ENCODE results near the gene ITGB3BP.
A peak's percentile ranks its signal among the peaks of the same experiment; 100 is the strongest.

The ITGB3BP gene

DNA sequence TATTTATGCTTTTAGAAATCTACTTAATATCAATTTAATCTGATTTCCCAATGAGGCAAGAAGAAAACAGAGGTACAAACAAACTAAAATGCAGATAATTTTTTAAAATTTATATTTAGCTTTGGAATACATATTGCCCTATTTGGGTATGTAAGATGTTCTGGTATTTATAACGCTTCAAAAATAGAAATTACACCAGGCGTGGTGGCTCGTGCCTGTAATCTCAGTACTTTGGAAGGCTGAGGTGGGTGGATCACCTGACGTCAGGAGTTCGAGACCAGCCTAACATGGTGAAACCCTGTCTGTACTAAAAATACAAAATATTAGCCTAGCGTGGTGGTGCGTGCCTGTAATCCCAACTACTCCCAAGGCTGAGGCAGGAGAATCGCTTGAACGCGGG is 13.3 kb downstream of the ITGB3BP start:
- TF ChIP-seq, protein P1, sequence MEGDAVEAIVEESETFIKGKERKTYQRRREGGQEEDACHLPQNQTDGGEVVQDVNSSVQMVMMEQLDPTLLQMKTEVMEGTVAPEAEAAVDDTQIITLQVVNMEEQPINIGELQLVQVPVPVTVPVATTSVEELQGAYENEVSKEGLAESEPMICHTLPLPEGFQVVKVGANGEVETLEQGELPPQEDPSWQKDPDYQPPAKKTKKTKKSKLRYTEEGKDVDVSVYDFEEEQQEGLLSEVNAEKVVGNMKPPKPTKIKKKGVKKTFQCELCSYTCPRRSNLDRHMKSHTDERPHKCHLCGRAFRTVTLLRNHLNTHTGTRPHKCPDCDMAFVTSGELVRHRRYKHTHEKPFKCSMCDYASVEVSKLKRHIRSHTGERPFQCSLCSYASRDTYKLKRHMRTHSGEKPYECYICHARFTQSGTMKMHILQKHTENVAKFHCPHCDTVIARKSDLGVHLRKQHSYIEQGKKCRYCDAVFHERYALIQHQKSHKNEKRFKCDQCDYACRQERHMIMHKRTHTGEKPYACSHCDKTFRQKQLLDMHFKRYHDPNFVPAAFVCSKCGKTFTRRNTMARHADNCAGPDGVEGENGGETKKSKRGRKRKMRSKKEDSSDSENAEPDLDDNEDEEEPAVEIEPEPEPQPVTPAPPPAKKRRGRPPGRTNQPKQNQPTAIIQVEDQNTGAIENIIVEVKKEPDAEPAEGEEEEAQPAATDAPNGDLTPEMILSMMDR (IDR thresholded peaks at IDR 0.05; ENCODE audit: low read length, missing control alignments): no peak
- H3K4me3 ChIP-seq (replicated peaks; ENCODE audit: low read depth, low read length): no peak overlapping the region
- no peak for DNase-seq (ENCODE audit: low read depth)

DNA sequence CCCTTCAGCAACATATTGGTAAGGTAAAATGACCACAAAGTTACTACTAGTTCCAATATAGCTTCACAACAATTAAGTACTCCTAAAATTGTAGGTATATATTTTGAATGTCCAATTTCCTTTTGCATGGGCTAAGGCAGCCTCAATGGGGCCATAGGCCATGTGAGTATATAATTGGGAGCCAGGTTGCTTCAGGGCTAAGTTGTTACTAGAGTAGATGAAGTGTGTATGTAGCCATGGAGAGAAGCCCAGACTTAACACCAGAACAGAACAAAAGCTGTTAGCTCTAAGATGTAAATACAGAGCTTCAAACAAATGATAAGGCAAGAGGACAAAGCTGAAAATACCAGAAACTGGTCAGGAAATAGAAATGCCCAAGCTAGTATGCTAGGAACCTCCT is 16.2 kb downstream of the ITGB3BP start:
- no peak for DNase-seq (ENCODE audit: low read depth)
- TF ChIP-seq, protein P1 (IDR thresholded peaks at IDR 0.05; ENCODE audit: low read length, missing control alignments): no peak
- H3K4me3 ChIP-seq (replicated peaks; ENCODE audit: low read depth, low read length): no peak overlapping the region

DNA sequence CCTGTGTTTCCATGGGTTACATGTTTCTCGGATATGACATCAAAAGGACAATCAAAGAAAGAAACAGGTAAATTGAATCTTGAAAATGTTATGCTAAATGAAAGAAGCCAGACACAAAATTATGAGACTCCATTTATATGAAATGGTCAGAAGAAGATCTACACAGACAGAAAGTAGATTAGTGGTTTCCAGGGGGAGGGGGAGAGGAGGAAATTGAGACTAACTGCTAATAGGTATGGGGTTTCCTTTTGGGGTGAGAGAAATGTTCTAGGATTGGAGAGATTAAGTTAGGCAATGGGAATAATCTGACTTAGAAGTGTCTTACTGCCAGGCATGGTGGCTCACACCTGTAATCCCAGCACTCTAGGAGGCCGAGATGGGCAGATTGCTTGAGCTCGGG is 21.8 kb downstream of the ITGB3BP start:
- no peak for DNase-seq (ENCODE audit: low read depth)
- H3K4me3 ChIP-seq (replicated peaks; ENCODE audit: low read depth, low read length): no peak overlapping the region
- TF ChIP-seq, protein P1 (IDR thresholded peaks at IDR 0.05; ENCODE audit: low read length, missing control alignments): no peak

DNA sequence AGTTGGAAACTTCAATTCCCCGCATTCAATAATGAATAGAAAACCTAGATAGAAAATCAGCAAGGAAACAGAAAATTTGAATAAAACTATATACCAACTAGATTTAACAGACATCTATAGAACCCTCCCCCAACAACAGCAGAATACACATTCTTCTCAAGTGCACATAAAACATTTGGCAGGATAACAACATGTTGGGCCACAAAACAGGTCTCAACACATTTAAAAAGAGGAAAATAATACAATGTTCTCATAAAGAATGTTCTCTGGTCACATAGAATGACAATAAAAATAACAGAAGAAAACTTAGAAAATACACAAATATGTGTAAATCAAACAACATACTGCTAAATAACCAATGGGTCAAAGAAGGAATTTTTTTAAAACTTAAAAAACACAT is 24.9 kb downstream of the ITGB3BP start:
- TF ChIP-seq, protein P1 (IDR thresholded peaks at IDR 0.05; ENCODE audit: low read length, missing control alignments): no peak
- no peak for DNase-seq (ENCODE audit: low read depth)
- H3K4me3 ChIP-seq (replicated peaks; ENCODE audit: low read depth, low read length): no peak overlapping the region

DNA sequence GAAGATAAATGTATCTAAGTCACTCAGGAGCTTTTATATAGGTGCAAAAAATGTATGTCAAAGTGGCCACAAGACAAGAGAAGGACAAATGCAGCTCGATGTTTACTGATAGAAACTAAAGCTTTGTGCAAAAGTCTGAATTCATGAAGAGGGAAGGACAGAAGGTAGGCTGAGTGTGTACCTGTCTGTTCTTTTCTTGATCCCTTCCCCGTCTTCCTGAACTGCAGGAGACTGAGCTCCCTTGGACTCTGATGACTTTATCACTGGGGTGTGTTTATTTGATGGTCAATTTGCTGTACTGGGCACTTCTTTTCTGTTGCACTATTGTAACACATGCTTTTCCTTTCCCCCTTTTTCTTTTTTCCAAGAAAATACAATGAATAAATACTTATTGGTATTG is 25.4 kb downstream of the ITGB3BP start:
- TF ChIP-seq, protein P1 (IDR thresholded peaks at IDR 0.05; ENCODE audit: low read length, missing control alignments): no peak
- no peak for DNase-seq (ENCODE audit: low read depth)
- no peak overlapping the region for H3K4me3 ChIP-seq (replicated peaks; ENCODE audit: low read depth, low read length)

DNA sequence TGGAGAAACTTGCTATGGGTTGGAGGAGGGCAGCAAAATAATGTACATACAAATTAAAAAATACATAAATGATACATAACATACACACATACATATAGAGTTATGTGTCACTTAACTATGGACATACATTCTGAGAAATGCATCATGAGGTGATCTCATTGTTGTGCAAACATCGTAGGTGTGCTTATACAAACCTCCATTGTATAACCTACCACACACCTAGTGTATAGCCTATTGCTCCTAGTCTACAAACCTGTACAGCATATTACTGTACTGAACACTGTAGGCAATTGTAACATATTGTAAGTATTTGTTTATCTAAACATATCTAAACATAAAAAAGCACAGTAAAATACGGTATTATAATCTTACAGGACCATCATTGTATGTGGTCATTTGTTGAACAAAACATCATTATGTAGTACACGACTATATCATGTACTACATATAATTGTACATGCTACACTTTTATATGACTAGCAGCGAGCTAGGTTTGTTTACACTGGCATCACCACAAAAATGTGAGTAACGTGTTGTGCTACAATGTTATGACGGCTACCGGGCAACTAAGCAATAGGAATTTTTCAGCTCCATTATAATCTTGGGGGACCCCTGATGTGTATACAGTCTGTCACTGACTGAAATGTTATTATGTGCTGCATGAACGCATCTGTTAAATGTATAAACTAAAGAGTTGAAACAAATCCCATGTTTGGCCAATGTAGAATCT is 35.5 kb downstream of the ITGB3BP start:
- H3K4me3 ChIP-seq (replicated peaks; ENCODE audit: low read depth, low read length): no peak overlapping the region
- peak; percentile 45 for DNase-seq (ENCODE audit: low read depth)
- TF ChIP-seq, protein P1 (IDR thresholded peaks at IDR 0.05; ENCODE audit: low read length, missing control alignments): no peak

DNA sequence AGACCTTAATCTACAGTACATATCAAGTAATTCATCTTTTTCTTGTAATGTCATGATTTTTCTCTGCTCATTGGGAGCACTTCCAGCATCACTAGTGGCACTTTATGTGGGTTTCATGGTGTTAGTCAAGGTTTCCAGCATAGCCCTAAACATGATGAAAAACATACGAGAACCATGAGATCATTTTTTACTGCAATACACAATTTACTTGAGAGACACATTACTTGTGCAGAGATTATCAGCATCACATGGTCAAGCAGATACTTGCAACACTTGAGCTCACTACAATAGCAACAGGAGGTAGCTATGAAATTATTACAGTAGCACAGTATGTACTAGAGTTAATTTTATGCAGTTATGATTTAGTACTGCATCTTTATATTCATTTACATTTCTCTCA is 36.4 kb downstream of the ITGB3BP start:
- no peak overlapping the region for H3K4me3 ChIP-seq (replicated peaks; ENCODE audit: low read depth, low read length)
- TF ChIP-seq, protein P1 (IDR thresholded peaks at IDR 0.05; ENCODE audit: low read length, missing control alignments): no peak
- peak; percentile 13 for DNase-seq (ENCODE audit: low read depth)
